Naive thymus-derived CD8-positive, alpha-beta T cell (primary cell): ENCODE measurements around the gene LMBR1L. TPM values are rescaled to one million over a fixed set of nuclear protein-coding genes. Genes with fewer than 3 reads are reported as not detected.
"Not testable (repeated sequence)": the region's sequence is repeated elsewhere in the genome, so short reads cannot be mapped to it uniquely, and the experiment has no call there.

Experiments
- ATAC-seq, 2 donors: fragments of 150-1000 bp; cut with Tn5 transposase in 1 of 2; sonication (Bioruptor Pico), chemical (Tn5 transposase) in 1 of 2; 1 replicate in 1 of 2; 2 replicates in 1 of 2; pipeline ENCODE4 v1.10.0; 2021; ENCODE audit warnings: mild to moderate bottlenecking in 2 of 2, moderate library complexity in 2 of 2
- POLR2A ChIA-PET: fragments of 350-600 bp; sonication (Branson Sonifier 250); formaldehyde crosslinking; loops from one replicate; lab custom pipeline; 2021; ENCODE audit warnings: antibody characterized with exemption; lab: Charles Lee
- DNase-seq, 10 donors: peaks; one replicate each; pipeline versions ENCODE4 v3.0.0 to v3.0.0-alpha.2; 2020 to 2022
- H3K27ac Mint-ChIP-seq, 10 donors: one replicate each; pipeline ENCODE4 v1.8.0; 2020 to 2022; ENCODE audit warnings: mild to moderate bottlenecking in 10 of 10, mixed read lengths in 10 of 10, moderate library complexity in 4 of 10, inconsistent platforms in 1 of 10
- H3K27me3 Mint-ChIP-seq, 5 donors: one replicate each; pipeline ENCODE4 v1.8.0; 2021 to 2022; ENCODE audit warnings: mixed read lengths in 5 of 5
- H3K36me3 Mint-ChIP-seq, 3 donors: one replicate each; pipeline ENCODE4 v1.8.0; 2020 to 2022; ENCODE audit warnings: mixed read lengths in 3 of 3, mild to moderate bottlenecking in 2 of 3, inconsistent platforms in 1 of 3
- H3K4me1 Mint-ChIP-seq, 4 donors: one replicate each; pipeline ENCODE4 v1.8.0; 2021 to 2022; ENCODE audit warnings: mixed read lengths in 4 of 4
- H3K4me3 Mint-ChIP-seq, 10 donors: one replicate each; pipeline ENCODE4 v1.8.0; 2020 to 2022; ENCODE audit warnings: mild to moderate bottlenecking in 10 of 10, mixed read lengths in 10 of 10, moderate library complexity in 6 of 10, inconsistent platforms in 1 of 10
- H3K9me3 Mint-ChIP-seq, 9 donors: one replicate each; pipeline ENCODE4 v1.8.0; 2020 to 2022; ENCODE audit warnings: mixed read lengths in 9 of 9, mild to moderate bottlenecking in 3 of 9, inconsistent platforms in 1 of 9, moderate library complexity in 1 of 9
- polyA plus RNA-seq, 3 donors: library from polyadenylated mRNA; unstranded; fragments of 300-500 nt; fragmentation: Illumina TruSeq; gene quantifications; one replicate each; pipeline ENCODE4 v1.2.3, GENCODE V29; 2021
- total RNA-seq, 8 experiments: library from RNA in 2 of 8; stranded (reverse) in 2 of 8; gene quantifications; one replicate each; pipeline ENCODE4 v1.2.3 and lab custom pipeline; 2021 to 2026

Gene LMBR1L
- total and polyA plus RNA-seq, 5 experiments from 2014 or later: 34.0 to 270 (median 45.8) TPM

DNA sequence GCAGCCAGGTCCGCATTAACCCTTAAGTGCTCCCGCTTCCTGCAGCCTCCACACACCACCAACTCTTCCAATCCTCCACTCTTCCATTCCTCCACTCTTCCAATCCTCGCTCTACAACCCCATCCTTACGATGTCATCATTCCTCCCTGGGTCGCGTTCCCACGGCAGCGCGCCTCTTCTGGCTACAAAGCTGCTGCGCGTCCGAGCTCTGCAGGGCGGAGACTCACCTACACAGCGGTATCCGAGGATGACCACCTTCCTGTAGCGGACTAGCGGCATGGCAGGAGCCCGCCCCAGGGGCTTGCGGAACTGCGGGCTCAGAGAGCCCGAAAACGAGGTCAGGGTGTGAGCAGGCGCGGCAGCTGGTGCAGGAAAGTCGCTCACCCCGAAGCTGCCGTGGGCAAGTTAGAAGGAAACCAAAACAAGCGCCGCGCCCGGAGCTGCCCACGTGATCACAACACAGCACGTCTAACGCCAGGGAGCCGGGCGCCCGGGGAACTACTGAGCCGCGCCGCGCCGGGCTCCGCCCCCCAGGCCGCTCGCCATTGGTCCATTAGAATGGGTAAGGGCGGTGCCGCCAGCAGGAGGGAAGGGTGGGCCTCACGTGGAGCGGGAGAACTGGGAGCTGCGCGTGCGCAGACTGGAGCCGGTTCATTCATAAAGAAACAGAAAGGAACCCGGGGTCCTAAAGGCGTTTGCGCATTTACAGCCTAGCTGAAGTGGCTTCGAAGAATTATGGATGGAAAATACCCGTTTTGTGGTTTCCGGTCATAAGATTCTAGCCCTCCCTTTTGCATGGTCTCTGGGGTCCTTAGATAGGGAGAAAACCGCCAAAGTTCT is 40.9 kb downstream of the LMBR1L start, which contains the start of gene RHEBL1:
Gene RHEBL1 (minus strand): TSS at position 473 of the 840 bp plus-strand sequence. CDS start 194 bp downstream, at position 279.
- Mint-ChIP-seq H3K36me3 (peaks cover 0 to 2% (median 0%) of the 10 kb centered on the region in 3 donors), H3K4me3 (peak within 1 kb of the TSS; percentile 91 to 99 (median 96)), H3K9me3 (no peaks in the 10 kb centered on the region), H3K27me3 (no peaks in the 10 kb centered on the region), H3K4me1 (peaks cover 10 to 20% (median 18%) of the 10 kb centered on the region in 4 donors), H3K27ac (peak within 1 kb of the TSS; percentile 66 to 97 (median 92))
- ATAC-seq (peak; percentile 98 to 99), DNase-seq (peak; percentile 93 to 99 (median 98))
- POLR2A ChIA-PET: interaction anchor here (0.6 to 1.9 kb wide), 12 partner anchors 10 to 1043 kb away, joined by 3 to 20 read pairs (median 7); partner anchors contain the start of genes COX14, DDX23, KMT2D and LMBR1L

DNA sequence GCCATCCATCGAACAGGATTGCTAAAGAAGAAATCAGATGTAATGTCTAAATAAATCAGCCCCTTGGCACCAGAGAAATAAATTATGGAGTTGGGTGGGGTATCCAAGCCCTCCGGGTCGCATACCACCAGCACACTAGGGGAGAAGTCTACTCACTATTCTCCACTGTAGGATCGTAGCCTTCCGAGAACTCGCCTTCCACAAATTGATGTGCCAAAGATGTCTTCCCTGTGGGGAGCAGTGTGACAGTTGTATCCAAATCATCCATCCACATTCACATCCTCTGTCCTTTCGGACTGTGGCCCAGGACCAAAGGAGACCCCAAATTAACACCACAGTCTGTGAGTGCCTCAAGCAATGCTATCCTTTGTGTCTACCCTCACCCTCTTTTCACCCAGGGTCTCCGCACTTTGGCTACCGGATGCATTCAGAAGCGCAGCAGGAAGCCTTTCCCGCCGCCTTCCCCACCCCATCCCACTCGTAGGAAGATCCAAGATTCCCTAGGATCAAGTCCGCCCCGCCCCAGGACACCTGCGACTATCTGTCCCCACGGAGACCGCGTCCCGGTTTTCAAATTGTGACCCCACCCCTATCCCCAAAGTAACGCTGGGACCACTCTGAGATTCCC is 41.7 kb downstream of the LMBR1L start:
- peak overlapping the region; percentile 91 to 99 (median 96) for H3K4me3 Mint-ChIP-seq
- POLR2A ChIA-PET: interaction anchor here (0.7 to 1.9 kb wide), 10 partner anchors 10 to 217 kb away, joined by 5 to 20 read pairs (median 8); partner anchors contain the start of genes DDX23, KMT2D, LMBR1L and TUBA1A

DNA sequence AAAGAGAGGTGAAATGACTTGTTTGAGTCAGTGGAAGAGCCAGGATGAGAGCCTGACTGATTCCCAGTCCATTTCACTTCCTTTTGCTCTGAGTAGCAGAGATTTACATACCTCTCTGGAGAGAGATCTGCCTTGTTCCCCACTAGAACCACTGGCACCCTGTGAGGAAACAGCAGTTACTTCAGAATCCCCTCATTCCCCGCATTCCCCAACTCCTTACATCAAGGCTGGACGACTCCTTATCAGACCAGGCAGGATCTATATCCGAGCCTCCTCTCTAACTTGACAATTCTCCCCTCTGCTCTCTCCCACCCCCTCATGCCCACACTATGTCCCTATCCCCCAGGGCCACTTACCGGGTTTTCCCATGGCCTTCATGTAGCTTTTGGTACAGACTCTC is 44.5 kb downstream of the LMBR1L start:
- Mint-ChIP-seq H3K4me1 (peaks cover 16 to 29% (median 27%) of the 10 kb centered on the region in 4 donors), H3K36me3 (peaks cover 0 to 2% (median 0%) of the 10 kb centered on the region in 3 donors), H3K27me3 (no peaks in the 10 kb centered on the region), H3K4me3 (peak overlapping the region in 1 of 10 donors; percentile 14), H3K9me3 (no peaks in the 10 kb centered on the region), H3K27ac (peak overlapping the region in 2 of 10 donors; percentile 4 to 35)
- ATAC-seq: no peak
- POLR2A ChIA-PET: interaction anchor here (4.0 kb wide), 1 partner anchor 27 kb away, joined by 23 read pairs; the partner anchor contains the start of gene DHH
- no peak for DNase-seq

More for the DNA sequence above, 41.7 kb downstream of the LMBR1L start:
- ATAC-seq: no peak
- Mint-ChIP-seq H3K27me3 (no peaks in the 10 kb centered on the region), H3K36me3 (peaks cover 0 to 2% (median 0%) of the 10 kb centered on the region in 3 donors), H3K27ac (peak overlapping the region; percentile 66 to 97 (median 92)), H3K4me1 (peaks cover 11 to 22% (median 18%) of the 10 kb centered on the region in 4 donors), H3K9me3 (no peaks in the 10 kb centered on the region)
- DNase-seq: no peak

DNA sequence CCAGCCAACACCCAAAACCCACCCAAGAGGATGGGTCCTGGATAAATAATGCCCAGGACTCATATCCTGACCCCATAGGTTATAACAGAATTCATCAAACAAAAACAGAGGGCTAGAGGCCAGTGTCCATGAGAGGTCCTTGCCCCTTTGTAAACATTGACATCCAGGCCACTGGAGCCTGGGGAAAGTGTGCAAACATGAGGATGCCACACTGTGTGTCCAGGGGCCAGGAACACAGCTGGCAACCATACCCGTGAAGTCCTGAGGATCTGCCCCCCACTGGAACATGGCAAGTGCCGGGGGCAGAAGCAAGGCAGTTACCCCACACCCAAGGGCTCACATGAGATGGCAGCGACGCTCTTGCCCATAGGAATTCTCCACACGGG is 45.9 kb downstream of the LMBR1L start:
- no peaks in the 10 kb centered on the region for H3K27me3 Mint-ChIP-seq
- no peak overlapping the region for H3K4me3 Mint-ChIP-seq
- ATAC-seq (no peak), DNase-seq (peak in 1 of 10 donors; percentile 49)
- H3K9me3 Mint-ChIP-seq: no peaks in the 10 kb centered on the region
- no peak overlapping the region for H3K27ac Mint-ChIP-seq
- POLR2A ChIA-PET: interaction anchor here (0.7 to 4.0 kb wide), 5 partner anchors 23 to 166 kb away, joined by 3 to 23 read pairs (median 5); partner anchors contain the start of gene DHH
- peaks cover 0 to 2% (median 0%) of the 10 kb centered on the region in 3 donors for H3K36me3 Mint-ChIP-seq
- H3K4me1 Mint-ChIP-seq: peaks cover 16 to 30% (median 25%) of the 10 kb centered on the region in 4 donors

DNA sequence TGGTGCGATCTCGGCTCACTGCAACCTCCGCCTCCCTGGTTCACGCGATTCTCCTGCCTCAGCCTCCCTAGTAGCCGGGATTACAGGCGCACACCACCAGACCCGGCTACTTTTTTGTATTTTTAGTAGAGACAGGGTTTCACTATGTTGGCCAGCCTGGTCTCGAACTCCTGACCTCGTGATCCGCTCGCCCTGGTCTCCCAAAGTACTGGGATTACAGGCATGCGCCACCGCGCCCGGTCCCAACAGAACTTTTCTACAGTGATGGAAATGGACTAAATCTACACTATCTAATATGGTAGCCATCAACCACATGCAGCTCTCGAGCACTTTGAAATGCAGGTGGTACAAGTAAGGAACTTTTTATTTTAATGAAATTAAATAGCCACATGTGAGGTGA is 48.7 kb downstream of the LMBR1L start:
- peak overlapping the region in 6 of 10 donors; percentile 2 to 94 (median 63) for H3K4me3 Mint-ChIP-seq
- not testable (repeated sequence) for H3K27me3 Mint-ChIP-seq, ATAC-seq, DNase-seq, H3K36me3 Mint-ChIP-seq, H3K9me3 Mint-ChIP-seq
- peaks cover 28 to 44% (median 40%) of the 10 kb centered on the region in 4 donors for H3K4me1 Mint-ChIP-seq
- POLR2A ChIA-PET: interaction anchor here (1.0 kb wide), 1 partner anchor 173 kb away, joined by 3 read pairs; no protein-coding TSS in a partner anchor
- H3K27ac Mint-ChIP-seq: peak overlapping the region in 1 of 10 donors; percentile 33

DNA sequence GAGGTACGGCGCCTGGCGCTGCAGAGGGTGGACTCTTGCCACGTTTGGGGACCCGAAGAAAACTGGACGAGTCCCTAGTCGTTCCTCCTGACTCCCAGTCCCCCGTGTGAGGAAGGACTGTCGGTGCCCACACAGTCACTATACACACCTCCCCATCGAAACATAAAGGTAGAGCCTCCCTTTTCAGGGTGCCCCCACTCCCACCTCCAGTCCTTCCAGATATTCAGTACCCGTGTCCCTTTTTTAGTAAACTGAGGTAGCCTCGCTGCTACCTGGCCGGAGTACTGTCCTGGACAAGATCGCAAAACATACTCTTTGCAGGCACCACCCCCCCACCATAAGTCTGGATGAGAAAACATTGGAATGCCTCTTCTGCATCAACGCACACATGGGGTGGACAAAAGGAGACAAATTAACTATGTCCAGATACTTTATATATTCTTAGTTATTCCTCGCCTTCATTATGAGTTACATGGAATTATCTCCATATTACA is 49.4 kb downstream of the LMBR1L start:
- Mint-ChIP-seq H3K4me1 (peaks cover 35 to 51% (median 47%) of the 10 kb centered on the region in 4 donors), H3K9me3 (no peaks in the 10 kb centered on the region), H3K36me3 (peaks cover 0 to 2% (median 0%) of the 10 kb centered on the region in 3 donors), H3K27ac (peak overlapping the region; percentile 91 to 99 (median 96)), H3K4me3 (peak overlapping the region; percentile 72 to 99 (median 94)), H3K27me3 (no peaks in the 10 kb centered on the region)
- POLR2A ChIA-PET: interaction anchor here (0.6 to 3.3 kb wide), 7 partner anchors 9 to 174 kb away, joined by 3 to 22 read pairs (median 7); partner anchors contain the start of genes LMBR1L, RHEBL1, TUBA1A and TUBA1B
- DNase-seq: no peak
- peak in 1 of 2 donors; percentile 1 for ATAC-seq

DNA sequence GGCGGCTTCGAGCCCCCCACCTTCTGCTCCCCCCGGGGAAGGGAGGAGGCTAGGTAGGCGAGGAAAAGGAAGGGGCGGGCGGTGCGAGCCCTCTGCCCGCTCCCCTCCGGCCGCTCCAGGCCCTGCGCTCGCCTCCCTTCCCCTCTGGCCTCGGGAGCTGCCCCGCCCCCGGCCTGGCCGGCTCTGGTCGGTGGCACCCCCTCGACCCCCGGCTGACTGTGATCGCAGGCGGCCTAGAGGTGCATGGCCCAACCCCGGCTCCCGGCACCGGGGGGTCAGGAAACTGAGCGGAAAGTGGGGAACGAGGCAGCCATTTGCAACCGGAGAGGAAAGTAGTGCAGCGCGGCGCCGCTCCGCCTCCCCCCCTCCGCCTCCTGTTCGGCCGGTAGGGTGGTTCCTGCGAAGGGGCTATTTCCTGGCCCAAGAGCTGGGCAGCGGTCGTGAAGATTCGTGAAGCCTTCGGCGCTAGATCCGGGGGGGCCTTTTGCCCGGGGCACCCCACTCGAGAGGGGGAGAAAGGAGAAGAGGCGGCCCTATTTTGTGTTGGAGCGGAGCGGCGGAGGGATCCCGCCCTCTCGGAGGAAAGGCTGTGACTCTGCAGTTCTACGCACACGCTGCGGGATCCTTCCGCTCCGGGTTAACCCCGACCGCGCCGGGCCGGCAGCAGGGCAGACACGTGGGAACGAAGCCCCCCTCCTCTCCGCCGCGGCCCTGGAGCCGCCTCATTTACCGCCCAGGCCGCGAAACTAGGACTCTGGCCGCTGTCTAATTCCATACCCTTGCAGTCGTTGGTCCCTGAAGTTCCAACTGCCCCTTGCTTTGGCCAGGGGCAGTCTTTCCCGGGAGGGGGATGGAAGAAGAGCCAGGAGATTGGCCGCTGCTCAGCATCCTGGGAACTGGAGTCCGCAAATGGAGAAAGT is 50.1 kb downstream of the LMBR1L start, which contains the start of gene KMT2D:
Gene KMT2D (minus strand): TSS at position 558 of the 920 bp plus-strand sequence. CDS start 5,470 bp downstream, outside the sequence.
- H3K4me1 Mint-ChIP-seq: peaks cover 42 to 58% (median 54%) of the 10 kb centered on the region in 4 donors
- peaks cover 0 to 5% (median 2%) of the 10 kb centered on the region in 3 donors for H3K36me3 Mint-ChIP-seq
- POLR2A ChIA-PET: interaction anchor here (0.6 to 3.3 kb wide), 14 partner anchors 10 to 208 kb away, joined by 3 to 22 read pairs (median 4); partner anchors contain the start of genes DDX23, FKBP11, LMBR1L and RHEBL1
- peak within 1 kb of the TSS; percentile 72 to 99 (median 94) for H3K4me3 Mint-ChIP-seq
- H3K9me3 Mint-ChIP-seq: no peaks in the 10 kb centered on the region
- peak; percentile 78 to 96 (median 86) for DNase-seq
- peak; percentile 73 to 76 for ATAC-seq
- peak within 1 kb of the TSS; percentile 92 to 99 (median 98) for H3K27ac Mint-ChIP-seq
- no peaks in the 10 kb centered on the region for H3K27me3 Mint-ChIP-seq

DNA sequence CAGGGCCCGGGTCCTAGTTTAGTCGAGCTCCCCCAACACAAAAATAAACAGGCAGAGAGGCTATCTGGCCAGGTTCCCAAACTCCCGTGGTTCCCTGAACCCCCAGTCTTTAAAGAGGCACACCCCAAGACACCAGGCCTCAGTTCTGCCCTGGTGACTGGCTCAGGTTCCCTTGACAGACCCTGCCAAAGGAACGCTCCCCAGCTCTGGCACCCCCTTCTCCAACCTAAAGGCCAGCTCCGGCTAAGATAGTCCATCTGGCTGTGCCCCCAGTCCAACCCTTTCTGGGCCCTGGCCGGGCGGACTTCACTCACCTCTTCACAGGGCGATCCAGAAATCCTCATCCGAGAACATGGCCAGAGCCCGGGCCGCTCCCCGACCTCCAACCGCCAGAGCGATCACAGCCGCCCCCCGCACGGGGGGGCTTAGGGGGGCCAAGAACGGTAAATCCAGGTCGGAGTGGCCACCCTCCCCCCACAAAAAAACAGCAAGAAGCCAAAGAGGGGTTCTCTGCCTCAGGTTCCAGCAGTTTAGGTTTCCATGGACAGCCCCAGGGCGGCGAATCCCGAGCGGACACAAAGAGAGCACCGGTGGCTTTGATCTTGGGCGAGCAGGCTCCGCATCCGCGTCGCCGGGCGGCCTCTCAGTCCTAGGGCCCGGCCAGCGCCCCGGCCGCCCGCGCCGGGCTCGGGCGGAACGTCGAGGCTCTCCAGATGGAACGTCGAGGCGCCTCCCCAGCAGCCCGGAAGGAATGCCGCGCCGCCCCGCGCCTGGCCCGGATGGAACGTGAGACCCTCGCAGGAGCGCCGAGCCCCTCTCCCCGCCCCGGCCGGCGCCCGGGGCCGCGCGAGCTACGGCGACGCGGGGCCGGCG is 51.1 kb downstream of the LMBR1L start:
- Mint-ChIP-seq H3K4me3 (peak overlapping the region; percentile 72 to 95 (median 92)), H3K9me3 (no peaks in the 10 kb centered on the region), H3K27ac (peak overlapping the region; percentile 75 to 96 (median 90)), H3K27me3 (no peaks in the 10 kb centered on the region), H3K36me3 (peaks cover 0 to 12% (median 5%) of the 10 kb centered on the region in 3 donors), H3K4me1 (peaks cover 50 to 68% (median 64%) of the 10 kb centered on the region in 4 donors)
- POLR2A ChIA-PET: interaction anchor here (0.7 to 3.3 kb wide), 13 partner anchors 10 to 207 kb away, joined by 3 to 22 read pairs (median 4); partner anchors contain the start of genes DDX23, FKBP11, LMBR1L and RHEBL1
- peak in 2 of 10 donors; percentile 26 to 30 for DNase-seq
- peak; percentile 3 to 24 for ATAC-seq

DNA sequence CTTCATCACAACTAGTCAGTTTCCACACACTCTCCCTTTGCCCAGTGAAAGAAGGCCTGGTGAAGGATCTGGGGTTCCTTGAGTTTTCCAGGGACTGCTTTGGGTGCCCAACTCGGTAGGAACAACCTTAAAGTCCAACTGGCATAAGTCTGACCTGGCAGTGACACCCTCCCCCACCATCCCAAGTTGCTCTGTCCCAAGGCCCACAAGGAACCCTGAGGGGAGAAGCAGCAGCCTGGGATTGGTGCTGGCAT is 51.7 kb downstream of the LMBR1L start:
- H3K36me3 Mint-ChIP-seq: peaks cover 0 to 18% (median 5%) of the 10 kb centered on the region in 3 donors
- POLR2A ChIA-PET: interaction anchor here (0.6 to 3.3 kb wide), 4 partner anchors 9 to 305 kb away, joined by 3 to 22 read pairs (median 12); partner anchors contain the start of genes RHEBL1 and TUBA1B
- H3K4me1 Mint-ChIP-seq: peaks cover 49 to 70% (median 66%) of the 10 kb centered on the region in 4 donors
- H3K27ac Mint-ChIP-seq: peak overlapping the region; percentile 75 to 96 (median 90)
- no peaks in the 10 kb centered on the region for H3K9me3 Mint-ChIP-seq
- DNase-seq (no peak), ATAC-seq (no peak)
- H3K27me3 Mint-ChIP-seq: no peaks in the 10 kb centered on the region
- peak overlapping the region; percentile 72 to 95 (median 92) for H3K4me3 Mint-ChIP-seq
